Stimulated activated naive B cell treated with anti-CD40 and anti-IgM and Interleukin-4, amounts not matched to agents 10 μg/mL and 1 μg/mL and 100 μg/mL, for 72 hours (primary cell): ENCODE data around the gene ARHGEF10L.

Source experiments
- ATAC-seq, 2 donors: fragments of 150-1000 bp; cut with Tn5 transposase; replicated peaks; 2 replicates each; pipeline ENCODE4 v1.10.0; 2021; ENCODE audit warnings: moderate library complexity in 1 of 2
- DNase-seq: peaks from one replicate; pipeline ENCODE4 v3.0.0; 2021
- H3K27ac Mint-ChIP-seq: one replicate; pipeline ENCODE4 v1.8.0; 2022; ENCODE audit warnings: mild to moderate bottlenecking, mixed read lengths
- H3K27me3 Mint-ChIP-seq, 2 donors: one replicate each; pipeline ENCODE4 v1.8.0; 2022; ENCODE audit warnings: mixed read lengths in 2 of 2
- H3K36me3 Mint-ChIP-seq, 2 donors: one replicate each; pipeline ENCODE4 v1.8.0; 2022; ENCODE audit warnings: mixed read lengths in 2 of 2, mild to moderate bottlenecking in 1 of 2
- H3K4me1 Mint-ChIP-seq, 2 donors: one replicate each; pipeline ENCODE4 v1.8.0; 2022; ENCODE audit warnings: mixed read lengths in 2 of 2, mild to moderate bottlenecking in 1 of 2
- H3K4me3 Mint-ChIP-seq, 2 donors: one replicate each; pipeline ENCODE4 v1.8.0; 2022; ENCODE audit warnings: mild to moderate bottlenecking in 2 of 2, mixed read lengths in 2 of 2, moderate library complexity in 1 of 2
- H3K9me3 Mint-ChIP-seq, 2 donors: one replicate each; pipeline ENCODE4 v1.8.0; 2022; ENCODE audit warnings: mixed read lengths in 2 of 2, mild to moderate bottlenecking in 1 of 2

ARHGEF10L gene

DNA sequence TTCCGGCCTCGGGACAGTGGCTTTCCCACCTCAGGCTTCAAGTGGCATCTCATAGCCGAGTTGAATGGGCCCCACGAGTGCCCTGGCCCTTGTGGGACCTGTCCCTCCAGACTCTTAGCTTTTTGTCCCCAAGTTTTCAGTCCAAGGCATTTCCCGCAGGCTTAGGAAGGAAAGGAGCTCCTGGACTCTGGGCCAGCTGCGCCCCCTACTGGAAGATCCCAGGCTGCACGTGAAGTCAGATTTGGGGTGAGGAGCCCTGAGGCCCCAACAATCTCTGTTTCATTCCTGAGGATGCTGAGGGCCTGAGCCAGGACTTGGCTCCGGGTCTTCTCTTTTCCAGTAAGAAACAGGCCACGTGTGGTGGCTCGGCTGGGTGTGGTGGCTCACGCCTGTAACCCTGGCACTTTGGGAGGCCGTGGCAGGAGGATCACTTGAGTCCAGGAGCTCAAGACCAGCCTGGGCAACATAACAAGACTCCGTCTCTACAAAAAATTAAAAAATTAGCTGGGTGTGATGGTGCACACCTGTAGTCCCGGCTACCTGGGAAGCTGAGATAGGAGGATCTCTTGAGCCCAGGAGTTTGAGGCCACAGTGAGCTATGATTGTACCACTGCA lies 67.4 kb downstream of the ARHGEF10L start:
- peak; percentile 20 for DNase-seq
- H3K36me3 Mint-ChIP-seq: no peaks in the 10 kb centered on the region
- H3K27ac Mint-ChIP-seq: no peak overlapping the region
- peak; percentile 38 to 39 for ATAC-seq
- H3K9me3 Mint-ChIP-seq: no peaks in the 10 kb centered on the region
- H3K4me1 Mint-ChIP-seq: no peaks in the 10 kb centered on the region
- H3K27me3 Mint-ChIP-seq: peaks cover 8 to 12% of the 10 kb centered on the region in 2 donors
- no peak overlapping the region for H3K4me3 Mint-ChIP-seq

DNA sequence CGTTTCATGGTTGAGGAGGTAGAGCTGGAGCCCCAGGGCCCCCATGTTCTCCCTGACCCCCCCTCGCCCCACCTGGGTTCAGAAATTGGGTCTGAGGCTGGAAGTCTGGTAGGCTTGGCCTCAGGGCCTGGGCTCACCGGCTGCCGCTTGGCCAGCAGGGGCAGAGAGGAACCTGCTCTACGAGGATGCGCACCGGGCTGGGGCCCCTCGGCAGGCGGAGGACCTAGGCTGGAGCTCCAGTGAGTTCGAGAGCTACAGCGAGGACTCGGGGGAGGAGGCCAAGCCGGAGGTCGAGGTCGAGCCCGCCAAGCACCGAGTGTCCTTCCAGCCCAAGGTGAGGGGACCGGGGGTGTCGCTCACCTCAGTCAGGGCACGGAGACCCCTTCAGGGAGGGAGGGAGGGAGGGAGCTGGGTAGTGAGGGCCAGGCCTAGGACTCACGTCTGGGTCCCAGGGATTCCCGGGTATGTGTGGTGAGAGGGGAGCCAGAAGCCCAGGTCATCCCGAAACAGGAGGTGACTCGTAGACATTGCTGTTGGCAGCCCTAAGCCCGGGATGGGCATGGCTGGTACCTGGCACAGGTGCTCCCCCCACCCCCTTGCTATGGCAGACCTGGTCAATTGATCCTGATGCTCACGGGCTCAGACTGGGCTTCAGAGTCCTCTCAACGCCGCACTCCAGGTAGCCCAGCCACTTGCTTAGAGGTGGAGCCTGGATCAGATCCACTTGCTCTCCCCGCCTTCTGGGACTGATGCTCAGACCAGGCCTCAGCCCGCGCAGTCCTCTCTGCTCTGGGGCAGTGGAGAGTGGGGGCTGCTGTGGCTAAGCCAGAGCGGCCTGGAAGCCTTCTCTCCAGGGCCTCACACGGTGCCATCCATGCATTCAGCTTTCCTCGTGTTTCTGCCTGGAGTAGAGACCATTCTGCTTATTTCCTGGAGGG lies 68.4 kb downstream of the ARHGEF10L start:
- no peak overlapping the region for H3K27ac Mint-ChIP-seq
- no peaks in the 10 kb centered on the region for H3K4me1 Mint-ChIP-seq
- H3K27me3 Mint-ChIP-seq: peaks cover 0 to 6% of the 10 kb centered on the region in 2 donors
- H3K36me3 Mint-ChIP-seq: no peaks in the 10 kb centered on the region
- H3K9me3 Mint-ChIP-seq: no peaks in the 10 kb centered on the region
- ATAC-seq: no peak
- no peak for DNase-seq
- H3K4me3 Mint-ChIP-seq: no peak overlapping the region

DNA sequence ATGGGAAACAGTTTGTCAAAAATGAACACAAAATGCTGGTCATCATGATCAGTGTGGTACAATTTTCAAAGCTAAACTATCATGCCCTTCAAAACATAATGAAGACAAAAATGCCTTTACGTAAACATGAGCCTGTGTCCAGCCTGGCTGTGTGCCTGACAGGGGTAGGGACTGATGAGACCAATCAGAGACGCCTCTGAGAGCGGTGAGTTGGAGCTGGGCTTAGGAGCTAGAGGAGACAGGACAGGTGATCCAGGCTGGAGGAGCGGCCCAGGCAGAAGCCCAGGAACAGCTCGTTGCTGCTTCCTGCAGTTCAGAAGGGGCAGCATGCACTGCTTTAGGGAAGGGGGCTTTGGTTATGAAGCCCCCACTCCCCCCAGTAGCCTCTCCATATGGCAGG lies 70.0 kb downstream of the ARHGEF10L start:
- Mint-ChIP-seq H3K36me3 (no peaks in the 10 kb centered on the region), H3K4me1 (no peaks in the 10 kb centered on the region), H3K27ac (no peak overlapping the region), H3K9me3 (no peaks in the 10 kb centered on the region), H3K27me3 (peaks cover 0 to 1% of the 10 kb centered on the region in 2 donors), H3K4me3 (no peak overlapping the region)
- ATAC-seq (no peak), DNase-seq (no peak)

DNA sequence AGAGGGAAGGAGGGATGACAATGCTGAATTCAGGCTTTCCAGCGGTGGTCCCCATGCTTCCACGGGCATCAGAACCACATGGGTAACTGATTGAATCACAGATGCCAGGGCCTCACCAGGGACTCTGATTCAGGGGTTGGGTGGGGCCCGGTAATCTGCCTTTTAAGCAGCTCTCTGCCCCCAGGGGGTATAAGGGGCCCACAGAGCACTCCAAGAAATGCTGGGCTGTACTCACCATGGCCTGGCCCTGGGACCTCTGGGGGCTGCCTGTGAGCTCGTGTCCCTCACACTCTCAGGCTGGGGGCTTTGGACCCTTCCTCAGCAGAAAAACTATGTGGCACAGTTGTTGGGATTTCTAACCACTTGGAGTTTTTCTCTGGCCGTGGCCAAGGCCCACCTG lies 70.6 kb downstream of the ARHGEF10L start:
- DNase-seq (no peak), ATAC-seq (no peak)
- Mint-ChIP-seq H3K36me3 (no peaks in the 10 kb centered on the region), H3K4me1 (no peaks in the 10 kb centered on the region), H3K27me3 (peaks cover 0 to 5% of the 10 kb centered on the region in 2 donors), H3K27ac (no peak overlapping the region), H3K9me3 (no peaks in the 10 kb centered on the region), H3K4me3 (no peak overlapping the region)

DNA sequence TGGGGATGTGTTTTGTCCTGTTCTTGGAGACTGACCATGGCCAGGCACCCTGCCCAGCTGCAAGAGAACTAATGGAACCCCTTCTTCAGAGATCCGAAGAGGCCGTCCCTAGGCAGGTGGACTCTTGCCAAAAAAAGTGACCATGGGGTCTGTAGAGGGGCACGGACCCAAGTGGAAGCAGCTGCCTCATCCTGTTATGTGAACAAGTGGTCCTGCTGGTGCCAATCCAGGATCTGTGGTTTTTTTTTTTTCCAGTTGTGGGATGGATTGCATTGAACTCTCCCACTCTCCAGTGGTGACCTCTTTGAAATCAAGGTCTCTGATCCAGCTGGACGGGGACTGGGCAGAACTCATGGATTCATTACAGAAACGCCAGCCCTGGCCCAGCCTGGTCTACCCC lies 71.2 kb downstream of the ARHGEF10L start:
- H3K9me3 Mint-ChIP-seq: no peaks in the 10 kb centered on the region
- no peaks in the 10 kb centered on the region for H3K4me1 Mint-ChIP-seq
- H3K4me3 Mint-ChIP-seq: no peak overlapping the region
- ATAC-seq: no peak
- H3K36me3 Mint-ChIP-seq: no peaks in the 10 kb centered on the region
- no peak overlapping the region for H3K27ac Mint-ChIP-seq
- H3K27me3 Mint-ChIP-seq: peaks cover 0 to 5% of the 10 kb centered on the region in 2 donors
- DNase-seq: no peak

DNA sequence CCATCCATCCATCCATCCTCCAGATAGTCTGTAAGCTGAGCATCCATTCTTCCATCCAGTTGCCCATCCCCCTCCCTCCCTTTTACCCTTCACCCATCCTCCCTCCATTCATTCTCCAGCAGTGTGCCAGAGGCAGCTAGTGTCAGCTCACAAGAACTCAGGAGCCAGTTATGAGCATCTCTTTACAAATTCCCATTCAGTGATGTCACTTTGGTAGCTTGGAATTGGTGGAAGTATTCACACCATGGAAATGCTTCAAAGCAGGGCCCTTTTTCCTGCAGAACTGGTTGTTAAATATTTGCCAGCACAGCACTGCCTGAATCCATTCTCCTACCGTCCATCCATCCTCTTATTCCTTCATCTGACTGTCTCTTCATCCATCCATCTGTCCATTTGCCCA lies 72.5 kb downstream of the ARHGEF10L start:
- no peaks in the 10 kb centered on the region for H3K36me3 Mint-ChIP-seq
- DNase-seq (no peak), ATAC-seq (no peak)
- no peaks in the 10 kb centered on the region for H3K4me1 Mint-ChIP-seq
- no peak overlapping the region for H3K27ac Mint-ChIP-seq
- H3K27me3 Mint-ChIP-seq: peaks cover 0 to 13% of the 10 kb centered on the region in 2 donors
- H3K4me3 Mint-ChIP-seq: no peak overlapping the region
- H3K9me3 Mint-ChIP-seq: no peaks in the 10 kb centered on the region

DNA sequence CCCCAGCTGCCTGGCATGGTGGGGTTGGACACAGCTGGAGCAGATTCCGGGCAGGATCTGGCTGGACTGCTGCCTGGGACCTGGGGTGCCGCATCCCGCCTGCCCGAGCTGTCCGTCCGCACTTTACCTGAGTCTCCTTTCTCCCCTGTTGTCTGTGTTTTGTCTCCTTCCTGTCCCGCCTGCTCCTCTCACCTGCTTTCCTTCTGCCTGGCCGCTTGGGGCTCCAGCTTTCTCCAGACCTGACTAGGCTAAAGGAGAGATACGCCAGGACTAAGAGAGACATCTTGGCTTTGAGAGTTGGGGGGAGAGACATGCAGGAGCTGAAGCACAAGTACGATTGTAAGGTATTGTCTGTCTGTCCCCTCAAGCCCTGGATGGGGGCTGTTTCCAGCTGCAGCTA lies 73.3 kb downstream of the ARHGEF10L start:
- DNase-seq (no peak), ATAC-seq (no peak)
- Mint-ChIP-seq H3K4me3 (no peak overlapping the region), H3K27ac (no peak overlapping the region), H3K4me1 (no peaks in the 10 kb centered on the region), H3K36me3 (no peaks in the 10 kb centered on the region), H3K27me3 (peaks cover 0 to 13% of the 10 kb centered on the region in 2 donors), H3K9me3 (no peaks in the 10 kb centered on the region)

DNA sequence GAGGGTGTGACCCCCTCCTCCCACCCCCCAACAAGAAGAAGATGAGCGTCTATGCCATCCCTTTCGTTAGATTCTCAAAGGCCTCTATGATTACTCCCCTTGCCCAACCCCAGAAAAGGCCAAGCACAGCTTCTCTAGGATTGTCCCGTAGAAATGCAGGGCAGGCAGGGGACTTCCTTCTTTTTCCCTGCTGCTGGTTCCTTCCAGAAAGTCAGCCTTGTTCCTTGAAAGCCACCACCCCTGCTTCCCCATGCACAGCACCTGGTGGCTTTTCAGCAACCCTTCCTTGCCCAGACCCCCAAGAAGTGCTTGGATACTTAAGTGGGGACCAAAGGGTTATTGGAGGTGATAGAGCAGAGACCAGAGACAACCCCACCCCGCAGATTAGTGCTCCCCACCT lies 75.1 kb downstream of the ARHGEF10L start:
- ATAC-seq (no peak), DNase-seq (no peak)
- no peaks in the 10 kb centered on the region for H3K4me1 Mint-ChIP-seq
- no peaks in the 10 kb centered on the region for H3K9me3 Mint-ChIP-seq
- H3K27me3 Mint-ChIP-seq: peaks cover 13 to 26% of the 10 kb centered on the region in 2 donors
- H3K36me3 Mint-ChIP-seq: no peaks in the 10 kb centered on the region
- H3K27ac Mint-ChIP-seq: no peak overlapping the region
- H3K4me3 Mint-ChIP-seq: no peak overlapping the region

DNA sequence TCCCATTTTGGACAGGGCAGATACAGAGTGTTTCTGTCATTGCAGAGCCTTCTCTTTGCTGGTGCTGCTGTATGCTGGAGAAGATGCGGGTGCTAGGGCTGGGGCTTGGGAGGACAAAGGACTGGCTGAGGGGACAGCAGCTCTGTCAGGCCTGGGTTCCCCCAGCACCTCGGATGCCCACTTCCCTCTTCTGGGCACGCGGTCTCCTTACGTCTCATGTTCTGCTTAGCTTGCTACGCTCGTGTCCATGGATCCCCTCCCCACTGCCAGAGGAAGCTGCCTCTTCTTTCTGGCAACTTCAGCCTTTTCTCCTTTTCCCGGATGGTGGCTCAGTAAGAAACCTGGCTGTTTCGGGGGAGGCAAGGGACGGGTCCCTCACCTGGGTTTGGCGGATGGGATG lies 75.7 kb downstream of the ARHGEF10L start:
- Mint-ChIP-seq H3K27me3 (peaks cover 16 to 27% of the 10 kb centered on the region in 2 donors), H3K36me3 (no peaks in the 10 kb centered on the region), H3K4me3 (no peak overlapping the region), H3K27ac (no peak overlapping the region), H3K4me1 (no peaks in the 10 kb centered on the region), H3K9me3 (no peaks in the 10 kb centered on the region)
- ATAC-seq (no peak), DNase-seq (no peak)

DNA sequence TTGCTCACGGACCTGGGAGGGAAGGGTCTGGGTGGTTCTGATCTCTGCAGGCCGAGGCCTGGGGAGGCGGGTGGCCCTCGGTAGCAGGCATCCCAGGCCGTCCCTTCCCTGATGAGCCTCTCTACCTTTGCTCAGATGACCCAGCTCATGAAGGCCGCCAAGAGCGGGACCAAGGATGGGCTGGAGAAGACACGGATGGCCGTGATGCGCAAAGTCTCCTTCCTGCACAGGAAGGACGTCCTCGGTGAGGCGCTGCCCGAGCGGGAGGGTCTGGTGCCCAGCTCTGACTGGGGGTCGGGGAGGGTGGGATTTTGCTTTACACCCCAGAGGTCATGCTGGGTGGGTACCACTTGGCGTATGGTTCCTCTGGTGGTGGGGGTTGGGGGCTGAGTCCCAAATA lies 76.5 kb downstream of the ARHGEF10L start:
- Mint-ChIP-seq H3K27ac (no peak overlapping the region), H3K36me3 (no peaks in the 10 kb centered on the region), H3K4me3 (no peak overlapping the region), H3K27me3 (peaks cover 24 to 27% of the 10 kb centered on the region in 2 donors), H3K9me3 (no peaks in the 10 kb centered on the region), H3K4me1 (no peaks in the 10 kb centered on the region)
- ATAC-seq: no peak
- no peak for DNase-seq

DNA sequence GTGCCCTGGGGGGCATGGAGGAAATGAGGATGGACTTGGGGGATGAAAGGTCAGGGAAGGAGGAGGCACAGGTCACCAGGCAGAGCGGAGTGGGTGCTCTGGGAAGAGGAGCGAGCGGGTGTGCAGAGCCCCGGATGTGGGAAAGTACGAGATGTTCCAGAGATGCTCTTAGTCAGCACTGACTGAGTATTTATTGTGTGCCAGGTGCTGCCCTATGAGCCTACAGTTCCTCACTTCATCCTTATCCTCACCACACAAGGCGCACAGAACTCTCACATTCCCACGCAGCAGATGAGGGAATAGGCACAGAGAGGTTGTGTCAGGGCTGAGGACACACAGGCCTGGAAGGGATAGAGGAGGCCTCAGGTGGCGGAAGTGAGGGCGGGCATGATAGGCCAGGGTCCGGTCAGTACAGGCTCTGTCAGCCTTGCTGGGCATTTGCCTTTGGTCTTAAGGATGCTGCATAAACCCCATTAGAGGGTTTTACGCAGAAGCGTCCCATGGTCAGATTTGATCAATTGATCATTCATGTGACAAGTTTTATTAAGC lies 77.3 kb downstream of the ARHGEF10L start:
- Mint-ChIP-seq H3K27ac (no peak overlapping the region), H3K4me3 (no peak overlapping the region), H3K9me3 (no peaks in the 10 kb centered on the region), H3K27me3 (peaks cover 24 to 27% of the 10 kb centered on the region in 2 donors), H3K4me1 (no peaks in the 10 kb centered on the region), H3K36me3 (no peaks in the 10 kb centered on the region)
- no peak for ATAC-seq
- no peak for DNase-seq

DNA sequence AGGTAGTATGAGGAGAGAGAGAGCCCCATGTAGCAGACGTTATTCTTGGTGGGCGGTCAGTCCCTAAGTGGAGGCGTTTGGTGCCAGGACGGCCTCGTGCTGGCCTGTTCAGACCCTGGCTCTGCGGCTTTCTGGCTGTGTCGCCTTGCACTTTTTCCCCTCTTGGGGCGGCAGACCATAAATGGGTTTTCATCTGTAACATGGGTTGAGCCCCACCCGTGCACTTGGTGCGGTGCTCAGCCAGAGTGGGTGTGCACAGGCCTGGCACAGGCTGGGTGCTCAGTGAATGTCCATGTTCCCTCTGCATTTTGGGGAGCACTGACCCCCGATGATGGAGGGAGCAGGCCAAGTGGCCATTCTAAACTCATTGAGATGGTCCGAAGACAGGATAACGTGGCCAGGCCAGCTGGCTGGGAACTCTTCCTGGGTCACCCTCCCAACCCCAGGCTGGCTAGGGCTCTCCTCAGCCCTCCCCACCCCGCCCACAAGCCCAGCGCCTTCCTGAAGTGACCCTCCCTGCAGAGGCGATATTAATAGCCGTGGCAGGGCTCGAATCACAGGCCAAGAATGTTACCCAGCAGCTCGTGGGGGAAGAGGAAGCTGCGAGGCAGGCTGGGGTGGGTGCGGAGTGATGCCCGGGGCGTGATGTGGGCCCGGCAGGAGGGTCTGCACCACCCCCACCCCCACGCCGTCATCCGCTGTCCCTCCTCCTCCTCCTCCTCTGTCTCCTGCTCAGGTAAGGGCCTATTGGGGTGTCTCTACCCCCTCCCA lies 78.5 kb downstream of the ARHGEF10L start:
- H3K27me3 Mint-ChIP-seq: peaks cover 24 to 27% of the 10 kb centered on the region in 2 donors
- no peaks in the 10 kb centered on the region for H3K4me1 Mint-ChIP-seq
- H3K27ac Mint-ChIP-seq: no peak overlapping the region
- DNase-seq: no peak
- no peak overlapping the region for H3K4me3 Mint-ChIP-seq
- H3K36me3 Mint-ChIP-seq: no peaks in the 10 kb centered on the region
- H3K9me3 Mint-ChIP-seq: no peaks in the 10 kb centered on the region
- no peak for ATAC-seq

DNA sequence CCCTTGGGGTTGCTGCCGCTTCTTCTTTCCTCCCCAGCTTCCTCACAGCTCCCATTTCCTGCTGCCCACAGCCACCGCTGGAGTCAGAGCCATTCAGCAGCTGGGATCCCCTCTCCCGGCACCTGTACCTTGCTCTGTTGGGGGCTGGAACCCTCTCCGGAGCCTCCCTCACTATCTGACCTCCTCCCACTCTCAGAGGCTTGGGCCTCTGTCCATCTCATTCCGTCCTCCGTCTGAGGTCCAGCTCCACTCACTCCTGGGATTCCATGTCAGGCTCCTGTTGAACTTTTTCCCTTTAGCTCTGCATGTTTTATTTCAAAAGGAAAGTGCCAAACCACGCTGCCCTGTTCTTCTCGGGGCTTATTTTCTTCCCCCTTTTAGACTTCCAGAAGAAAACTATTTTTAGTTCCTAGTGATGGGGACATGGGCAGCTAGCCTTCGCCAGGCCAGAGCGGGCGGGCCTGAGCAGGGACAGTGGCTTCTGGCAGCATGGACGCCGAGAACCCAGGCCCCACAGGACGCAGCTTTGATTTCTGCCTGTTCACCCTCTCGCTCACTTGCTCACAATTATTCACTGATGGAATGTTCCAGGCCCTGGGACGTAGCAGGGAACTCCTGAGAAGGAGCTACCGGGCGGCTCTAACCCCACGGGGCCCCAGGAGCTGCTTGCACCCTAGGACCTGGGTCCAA lies 79.2 kb downstream of the ARHGEF10L start:
- no peaks in the 10 kb centered on the region for H3K36me3 Mint-ChIP-seq
- no peak overlapping the region for H3K27ac Mint-ChIP-seq
- peaks cover 24 to 27% of the 10 kb centered on the region in 2 donors for H3K27me3 Mint-ChIP-seq
- DNase-seq: no peak
- no peaks in the 10 kb centered on the region for H3K9me3 Mint-ChIP-seq
- ATAC-seq: no peak
- H3K4me3 Mint-ChIP-seq: no peak overlapping the region
- no peaks in the 10 kb centered on the region for H3K4me1 Mint-ChIP-seq

DNA sequence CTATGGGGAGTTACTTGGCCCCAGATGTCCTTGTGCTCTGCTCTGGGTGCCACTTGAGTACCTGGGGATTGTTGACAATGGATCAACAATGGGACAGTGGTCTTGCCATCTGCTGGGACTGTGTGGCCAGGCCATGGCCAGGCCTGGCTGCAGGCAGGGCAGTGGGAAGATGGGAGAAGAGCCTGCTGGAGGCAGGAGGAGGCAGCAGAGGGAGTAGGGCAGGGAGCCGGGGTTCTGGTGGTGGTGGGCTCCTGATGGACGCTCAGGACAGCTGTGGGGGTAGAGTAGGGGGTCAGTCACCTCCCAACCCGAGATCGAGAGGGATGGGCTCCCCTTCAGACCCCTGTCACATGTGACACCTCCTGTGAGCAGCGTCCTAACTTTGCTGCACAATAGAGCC lies 81.0 kb downstream of the ARHGEF10L start:
- Mint-ChIP-seq H3K9me3 (no peaks in the 10 kb centered on the region), H3K4me3 (no peak overlapping the region), H3K36me3 (no peaks in the 10 kb centered on the region), H3K27ac (no peak overlapping the region), H3K27me3 (peaks cover 22 to 24% of the 10 kb centered on the region in 2 donors), H3K4me1 (no peaks in the 10 kb centered on the region)
- no peak for ATAC-seq
- no peak for DNase-seq
